HG03520 (cell line): ENCODE results near the gene LRRC55.

ENCODE experiments used
- ATAC-seq: cut with Tn5 transposase; IDR thresholded peaks from one replicate; pipeline ENCODE4 v1.9.1; 2021; ENCODE audit warnings: mild to moderate bottlenecking, moderate library complexity; ENCODE audit not compliant: unreplicated experiment

Gene LRRC55, protein sequence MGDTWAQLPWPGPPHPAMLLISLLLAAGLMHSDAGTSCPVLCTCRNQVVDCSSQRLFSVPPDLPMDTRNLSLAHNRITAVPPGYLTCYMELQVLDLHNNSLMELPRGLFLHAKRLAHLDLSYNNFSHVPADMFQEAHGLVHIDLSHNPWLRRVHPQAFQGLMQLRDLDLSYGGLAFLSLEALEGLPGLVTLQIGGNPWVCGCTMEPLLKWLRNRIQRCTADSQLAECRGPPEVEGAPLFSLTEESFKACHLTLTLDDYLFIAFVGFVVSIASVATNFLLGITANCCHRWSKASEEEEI

DNA sequence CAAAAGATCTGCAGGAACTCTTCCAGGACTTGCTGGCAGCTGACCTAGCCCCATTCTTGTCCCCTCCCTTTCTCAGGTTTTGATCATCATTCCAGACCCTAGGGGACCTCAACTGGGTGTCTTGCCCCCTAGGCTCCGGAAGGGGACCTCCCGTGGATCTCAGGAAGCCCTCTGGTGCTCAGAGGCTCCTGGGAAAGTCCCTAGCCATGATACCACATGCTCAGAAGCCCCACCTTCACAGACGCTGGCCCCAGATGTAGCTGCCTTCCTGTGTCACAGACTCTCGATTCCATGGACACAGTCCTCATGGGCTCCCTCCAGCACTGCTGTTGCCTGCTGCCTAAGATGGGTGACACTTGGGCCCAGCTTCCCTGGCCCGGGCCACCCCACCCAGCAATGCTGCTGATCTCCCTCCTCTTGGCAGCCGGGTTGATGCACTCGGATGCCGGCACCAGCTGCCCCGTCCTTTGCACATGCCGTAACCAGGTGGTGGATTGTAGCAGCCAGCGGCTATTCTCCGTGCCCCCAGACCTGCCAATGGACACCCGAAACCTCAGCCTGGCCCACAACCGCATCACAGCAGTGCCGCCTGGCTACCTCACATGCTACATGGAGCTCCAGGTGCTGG, at the start of gene LRRC55:
TSS of gene LRRC55 (plus strand) at position 276 of the 628 bp plus-strand sequence. CDS start at position 346, 70 bp downstream.
- ATAC-seq: no peak

DNA sequence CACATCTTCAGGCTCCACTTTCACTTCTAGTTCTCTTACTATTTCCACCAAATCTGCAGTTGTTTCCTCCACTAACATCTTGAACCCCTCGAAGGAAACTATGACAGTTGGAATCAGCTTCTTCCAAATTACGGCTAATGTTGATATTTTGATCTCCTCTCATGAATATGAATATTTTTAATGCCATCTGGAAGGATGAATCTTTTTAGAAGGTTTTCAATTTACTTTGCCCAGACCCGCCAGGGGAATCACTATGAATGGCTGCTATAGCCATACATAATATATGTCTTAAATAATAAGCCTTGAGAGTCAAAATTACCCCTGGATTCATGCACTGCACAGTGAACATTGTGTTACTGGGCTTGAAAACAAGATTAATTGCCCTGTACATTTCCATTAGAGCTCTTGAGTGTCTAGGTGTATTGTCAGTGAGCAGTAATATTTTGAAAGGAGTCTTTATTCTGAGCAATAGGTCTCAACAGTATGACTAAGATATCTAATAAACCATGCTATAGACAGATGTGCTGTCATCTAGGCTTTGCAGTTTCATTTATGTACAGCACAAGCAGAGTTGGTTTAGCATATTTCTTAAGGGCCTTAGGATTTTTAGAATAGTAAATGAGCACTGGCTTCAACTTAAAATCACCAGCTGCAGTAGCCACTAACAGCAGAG, 48.3 kb upstream of the LRRC55 start:
- no peak for ATAC-seq

DNA sequence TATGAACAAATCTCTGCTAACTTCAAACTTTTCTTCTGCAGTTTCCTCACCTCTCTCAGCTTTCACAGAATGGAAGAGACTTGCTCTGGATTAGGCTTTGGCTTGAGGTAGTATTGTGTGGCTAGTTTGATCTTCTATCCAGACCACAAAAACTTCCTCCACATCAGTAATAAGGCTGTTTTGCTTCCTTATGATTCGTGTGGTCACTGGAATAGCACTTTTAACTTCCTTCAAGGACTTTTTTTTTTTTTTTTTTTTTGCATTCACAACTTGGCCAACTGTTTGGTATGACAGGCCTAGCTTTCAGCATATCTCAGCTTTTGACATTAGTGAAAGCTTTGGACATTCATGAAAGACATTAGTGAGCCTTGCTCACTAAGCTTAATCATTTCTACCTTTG, 47.5 kb upstream of the LRRC55 start:
- ATAC-seq: no peak

DNA sequence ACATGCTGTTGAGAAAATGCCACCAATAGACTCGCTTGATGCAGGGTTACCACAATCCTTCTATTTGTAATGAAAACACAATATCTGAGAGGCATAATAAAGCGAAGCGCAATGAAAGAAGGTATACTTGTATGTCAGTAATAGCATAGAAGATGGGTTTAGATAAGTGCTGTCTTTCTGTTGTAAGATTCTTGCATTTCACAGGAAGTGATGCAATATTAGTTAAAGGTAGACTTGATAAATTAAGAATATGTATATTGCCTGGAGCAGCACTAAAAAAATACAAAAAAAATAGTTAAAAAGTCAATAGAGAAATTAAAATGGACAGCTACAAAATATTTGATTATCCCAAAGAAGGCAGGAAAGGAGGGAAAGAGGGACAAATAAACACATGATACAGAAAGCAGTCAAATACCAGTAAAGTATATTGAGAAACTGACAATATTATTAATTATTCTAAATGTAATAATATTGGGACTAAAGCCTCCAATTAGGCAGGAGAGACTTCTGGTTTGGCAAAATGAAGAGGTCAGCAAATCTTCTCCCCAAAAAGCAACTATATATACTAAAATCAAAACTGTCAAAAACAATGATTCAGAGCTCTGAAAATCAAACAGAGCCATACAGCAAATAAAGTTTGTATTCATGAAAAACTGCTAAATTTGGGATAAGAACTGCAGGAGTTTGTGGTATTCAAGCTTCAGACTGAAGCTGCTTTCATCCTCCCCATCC, 46.6 kb upstream of the LRRC55 start:
- ATAC-seq: no peak

DNA sequence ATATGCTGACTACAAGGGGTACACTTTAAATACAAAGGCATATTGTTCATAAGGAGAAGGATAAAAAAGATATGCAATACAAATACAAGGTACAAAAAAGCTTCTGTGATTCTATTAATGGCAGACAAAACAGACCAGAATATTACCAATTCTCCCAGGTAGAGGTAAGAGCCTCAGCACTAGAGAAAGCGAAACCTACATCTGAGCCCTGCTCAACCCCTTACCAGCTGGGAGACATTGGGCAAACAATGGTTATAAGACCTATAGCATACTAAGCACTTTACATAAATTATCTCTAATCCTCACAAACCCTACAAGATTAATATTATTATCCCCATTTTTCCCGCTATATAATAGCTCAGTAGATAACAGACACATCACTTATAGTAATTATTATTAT, 41.2 kb upstream of the LRRC55 start:
- no peak for ATAC-seq

DNA sequence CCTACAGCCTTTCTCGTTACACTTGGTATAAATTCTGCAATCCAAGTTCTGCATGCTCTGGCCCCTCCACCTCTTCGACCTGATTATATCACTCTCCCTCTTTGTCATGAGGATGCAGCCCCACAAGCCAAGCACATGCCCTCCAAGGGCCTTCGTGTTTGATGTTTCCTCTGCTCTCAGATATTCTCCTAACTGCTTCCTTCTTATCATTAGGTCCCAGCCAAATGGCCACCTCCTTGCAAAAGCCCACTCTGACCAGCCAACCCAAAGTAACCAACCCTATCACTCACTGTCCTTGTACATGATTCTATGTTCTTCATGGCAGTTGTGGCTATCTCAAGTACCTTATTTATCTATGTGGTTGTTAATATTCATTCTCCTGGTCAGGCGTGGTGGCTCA, 38.3 kb upstream of the LRRC55 start:
- no peak for ATAC-seq

DNA sequence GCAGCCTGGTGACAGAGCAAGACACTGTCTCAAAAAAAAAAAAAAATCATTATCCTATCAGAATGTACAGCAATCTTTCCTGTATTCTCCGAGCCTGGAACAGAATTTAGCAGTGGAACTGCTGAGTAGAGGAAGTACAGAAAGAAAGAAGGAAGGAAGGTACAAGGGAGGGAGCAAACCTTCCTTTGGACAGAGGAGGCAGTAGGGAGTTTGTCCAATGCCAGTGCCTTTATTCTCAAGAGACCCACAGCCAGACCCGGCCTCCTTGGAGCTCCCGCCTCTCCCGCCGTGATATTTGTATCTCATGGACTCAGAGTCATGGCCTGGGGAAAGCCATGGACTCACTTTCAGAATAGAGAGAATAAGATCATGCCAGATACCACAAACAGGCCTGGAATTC, 37.7 kb upstream of the LRRC55 start:
- no peak for ATAC-seq

DNA sequence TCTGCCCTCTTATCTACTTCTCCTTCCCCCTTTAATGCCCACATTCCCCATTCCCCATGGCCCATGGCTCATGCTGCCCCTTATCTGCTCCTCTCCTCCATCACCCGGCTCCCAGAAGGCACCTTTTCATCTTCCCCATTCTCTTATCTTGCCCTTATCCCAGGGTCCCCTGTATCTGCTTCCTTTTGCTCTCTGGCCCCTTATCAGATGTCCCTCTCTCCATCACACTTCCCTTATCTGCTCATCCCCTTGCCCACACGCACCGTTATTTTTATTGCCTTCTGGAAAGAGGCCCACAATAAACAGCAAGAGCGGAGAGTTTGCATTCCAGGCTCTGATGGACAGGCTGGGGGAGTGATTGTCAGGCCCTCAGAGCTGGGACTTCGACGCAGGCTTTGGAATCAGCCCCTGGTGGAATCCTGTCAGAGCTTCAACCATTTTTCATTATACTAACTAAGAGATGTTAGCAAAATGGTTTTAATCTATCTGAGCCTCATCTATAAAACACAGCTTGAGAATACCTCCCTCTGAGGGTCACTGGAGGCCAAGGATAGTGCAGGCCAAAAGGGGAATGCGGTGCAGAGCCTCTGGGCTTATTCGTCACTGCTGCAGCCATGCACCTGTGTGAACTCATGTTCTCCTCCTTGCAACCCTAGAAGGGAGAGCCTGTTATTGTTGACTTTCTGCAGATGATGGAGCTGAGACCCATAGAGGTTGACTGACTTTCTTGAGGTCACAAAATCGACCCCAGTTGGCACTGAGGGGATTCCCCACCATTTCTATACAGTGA, 37.0 kb upstream of the LRRC55 start:
- no peak for ATAC-seq

DNA sequence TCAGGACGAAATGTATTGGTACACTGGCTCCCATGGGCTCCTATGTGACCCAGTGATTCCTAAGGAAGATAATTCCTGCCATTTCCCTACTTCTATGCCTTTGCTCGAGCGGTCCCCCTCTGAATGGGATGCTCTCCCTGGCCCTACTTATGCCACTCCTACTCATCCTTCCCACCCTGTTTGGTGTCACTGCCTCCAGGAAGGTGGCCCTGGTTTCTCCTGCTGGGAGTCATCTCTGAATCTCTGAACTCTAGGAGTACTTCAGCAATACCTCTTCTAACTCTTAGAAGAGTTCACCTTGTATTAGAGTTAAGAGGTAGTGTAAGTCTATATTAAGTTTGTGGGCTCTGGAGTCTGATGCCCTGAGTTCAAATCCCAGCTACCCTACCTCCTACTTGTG, 35.5 kb upstream of the LRRC55 start:
- no peak for ATAC-seq

DNA sequence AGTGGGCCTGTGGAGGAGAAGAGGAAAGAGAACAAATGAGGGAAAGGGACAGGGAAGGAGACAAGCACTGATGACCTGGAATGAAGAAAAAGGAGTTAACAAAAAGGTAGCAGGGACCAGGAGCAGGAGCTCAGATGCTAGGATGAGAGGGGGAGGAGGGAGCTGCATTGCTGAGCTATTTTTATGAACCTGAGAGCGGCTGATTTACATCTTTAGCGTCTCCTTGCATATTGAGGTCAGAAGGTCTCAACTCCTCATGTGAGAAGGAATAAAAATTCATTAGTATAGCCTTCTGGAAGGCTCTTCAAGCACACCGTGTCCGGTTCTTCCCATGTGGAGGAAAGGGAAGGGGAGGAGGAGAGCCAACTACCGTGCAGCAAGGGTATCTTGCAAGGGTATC, 33.1 kb upstream of the LRRC55 start:
- ATAC-seq: no peak

DNA sequence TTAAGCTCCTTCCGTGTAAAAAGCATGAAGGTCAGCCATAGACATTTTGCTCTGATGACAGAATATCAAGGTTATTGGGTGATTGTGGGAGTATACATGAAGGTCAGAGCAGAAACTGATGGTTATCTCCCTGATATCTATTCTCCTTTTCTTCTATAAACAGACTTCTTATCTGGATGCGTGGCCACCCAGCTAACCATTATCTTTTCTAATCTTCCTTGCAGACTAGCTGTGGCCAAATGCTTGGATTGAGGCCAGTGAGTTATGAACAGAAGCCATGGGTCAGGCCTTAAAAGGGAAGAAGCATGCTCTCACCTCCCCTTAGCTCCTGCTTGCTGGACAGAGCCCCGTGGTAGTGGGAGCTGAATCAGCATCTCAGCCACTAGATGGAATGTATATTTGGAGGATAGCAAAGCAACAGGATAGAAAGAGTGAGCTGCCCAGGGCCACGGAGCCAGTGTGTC, 31.3 kb upstream of the LRRC55 start:
- no peak for ATAC-seq

DNA sequence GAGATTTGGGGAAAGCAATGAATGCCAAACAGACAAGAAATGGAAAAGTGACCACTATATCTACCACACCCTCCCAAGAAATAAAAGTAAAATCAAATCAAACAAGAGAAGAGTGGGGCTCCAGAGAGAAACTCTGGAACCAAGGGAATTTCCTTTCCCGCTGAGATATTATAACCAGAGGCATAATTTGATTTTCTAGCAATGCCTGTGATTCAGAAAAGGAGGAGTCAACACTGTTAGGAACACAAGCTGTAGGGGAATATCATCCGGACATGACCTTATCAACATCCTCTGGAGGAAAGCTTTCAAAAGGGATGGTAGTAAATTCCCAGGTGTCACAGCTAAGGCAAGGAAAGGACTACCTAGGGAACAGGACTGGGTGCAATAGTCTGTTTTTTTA, 29.6 kb upstream of the LRRC55 start:
- ATAC-seq: no peak

DNA sequence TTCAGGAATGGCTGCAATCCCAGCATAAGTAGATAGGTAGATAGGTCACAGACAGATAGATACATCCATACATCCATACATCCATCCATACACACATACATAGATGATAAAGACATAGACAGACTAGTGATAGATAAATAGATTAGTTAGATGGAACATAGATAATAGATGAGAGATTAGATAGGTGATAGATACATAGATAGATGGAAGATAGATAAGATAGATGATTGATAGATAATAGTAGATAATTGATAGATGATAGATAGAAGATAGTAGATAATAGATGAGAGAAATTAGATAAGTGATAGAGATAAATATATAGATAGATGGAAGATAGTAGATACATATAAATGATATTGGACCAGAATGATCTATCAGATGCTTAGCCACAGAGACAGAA, 28.3 kb upstream of the LRRC55 start:
- ATAC-seq: no peak

DNA sequence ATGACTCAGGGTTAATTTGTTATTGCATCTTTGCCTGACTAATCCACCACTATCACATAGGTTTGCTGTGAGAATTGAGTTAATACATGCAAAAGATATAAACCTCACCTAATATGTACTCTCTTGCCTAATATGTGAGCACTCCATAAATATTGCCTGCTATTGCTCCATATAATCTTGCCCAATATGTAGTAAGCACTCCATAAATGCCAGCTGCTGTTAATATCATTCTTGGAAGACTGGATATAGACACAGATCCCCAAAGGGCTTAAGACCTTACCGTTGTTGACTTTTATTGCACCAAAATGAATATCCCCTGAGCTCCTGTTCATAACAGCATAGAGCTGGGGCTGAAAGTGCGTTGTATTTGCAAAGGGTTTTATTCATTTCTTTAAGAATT, 27.0 kb upstream of the LRRC55 start:
- ATAC-seq: no peak

DNA sequence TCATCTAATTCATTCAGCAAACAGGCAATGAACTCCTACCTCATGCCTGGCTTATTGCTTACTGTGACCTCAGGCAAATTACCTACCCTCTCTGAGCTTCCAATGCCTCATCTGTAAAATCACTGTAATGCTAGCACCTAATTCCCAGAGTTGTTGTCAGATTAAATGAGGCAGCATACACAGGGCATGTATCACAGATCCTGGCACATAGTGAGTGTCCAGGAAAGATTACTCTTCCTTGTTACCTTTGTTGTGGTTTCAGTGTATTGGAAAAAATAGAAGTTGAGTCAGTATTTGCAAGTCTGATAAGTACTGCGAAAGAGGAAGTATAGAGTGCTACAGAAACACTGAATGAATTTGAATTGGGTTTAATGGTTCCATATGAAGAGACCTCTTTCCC, 26.4 kb upstream of the LRRC55 start:
- ATAC-seq: no peak

DNA sequence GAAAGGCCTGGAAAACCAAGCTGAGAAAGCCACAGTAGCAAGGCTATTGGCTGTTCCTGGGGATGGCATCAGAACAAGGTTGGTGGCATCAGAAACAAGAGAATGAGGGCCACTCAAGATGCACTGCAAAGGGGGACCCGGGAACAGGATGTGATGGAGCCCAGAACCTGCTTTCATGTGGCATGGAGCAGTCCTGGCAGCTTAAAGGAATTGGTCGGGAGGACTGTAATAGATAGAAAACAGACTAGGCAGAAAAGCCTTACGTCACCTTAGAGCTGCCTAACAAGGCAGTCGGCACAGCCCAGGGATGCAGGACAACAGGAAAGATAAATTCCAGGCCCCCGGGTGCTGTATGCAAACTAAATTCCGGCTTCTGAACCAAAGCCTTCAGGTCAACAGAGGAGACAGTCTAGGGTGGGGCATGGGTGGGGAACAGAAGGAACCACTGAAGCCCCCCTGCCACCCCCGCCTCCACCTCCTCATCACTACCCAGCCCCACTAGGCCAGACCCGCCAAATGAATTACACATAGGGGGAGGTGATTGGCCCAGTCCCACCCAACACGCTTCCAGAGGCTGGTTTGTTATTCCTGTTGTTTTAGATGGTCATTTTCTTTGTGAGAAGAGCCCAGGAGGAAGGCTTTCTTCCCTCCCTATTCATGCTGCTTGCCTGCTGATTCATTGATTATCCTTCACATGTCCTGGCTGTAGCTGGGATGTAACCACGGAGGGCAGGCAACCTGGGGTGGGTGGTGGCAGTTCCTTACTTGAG, 25.7 kb upstream of the LRRC55 start:
- ATAC-seq: no peak

DNA sequence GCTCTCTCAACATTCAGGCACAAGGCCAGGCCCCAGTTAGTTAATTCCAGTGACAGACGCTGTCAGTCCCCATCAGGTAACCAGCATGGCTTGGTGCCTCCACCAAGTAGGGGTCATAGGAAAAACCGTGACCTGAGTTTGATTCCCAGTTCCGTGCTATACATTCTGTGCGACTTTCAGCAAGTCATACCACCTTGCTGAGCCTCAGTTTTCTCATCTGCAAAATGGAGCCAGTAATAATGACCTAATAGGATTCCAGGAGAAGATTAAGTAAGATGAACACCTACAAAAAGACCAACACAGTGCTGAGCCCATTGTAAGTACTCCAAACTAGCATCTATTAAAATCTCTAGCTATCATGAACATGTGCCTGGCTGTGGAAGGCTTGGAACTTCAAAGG, 24.8 kb upstream of the LRRC55 start:
- ATAC-seq: no peak

DNA sequence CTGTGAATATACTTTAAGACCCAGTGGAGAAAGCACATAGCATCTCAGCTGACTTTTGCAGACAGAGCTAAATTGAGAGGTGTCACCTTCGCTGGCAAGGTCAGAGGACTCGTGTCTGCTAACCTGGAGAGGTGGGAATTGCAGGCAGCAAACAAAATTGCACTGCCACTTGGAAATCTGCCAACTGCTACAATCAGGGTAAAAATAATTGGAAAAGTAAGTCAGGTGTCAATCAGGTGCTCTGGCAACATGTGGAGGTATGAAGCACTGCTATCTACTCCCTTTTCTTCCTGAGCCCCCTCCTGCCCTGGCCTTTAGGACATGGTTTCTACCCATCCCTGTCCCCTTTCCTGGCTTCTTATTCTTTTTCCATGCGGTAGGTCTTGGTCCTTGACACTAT, 24.1 kb upstream of the LRRC55 start:
- ATAC-seq: no peak

DNA sequence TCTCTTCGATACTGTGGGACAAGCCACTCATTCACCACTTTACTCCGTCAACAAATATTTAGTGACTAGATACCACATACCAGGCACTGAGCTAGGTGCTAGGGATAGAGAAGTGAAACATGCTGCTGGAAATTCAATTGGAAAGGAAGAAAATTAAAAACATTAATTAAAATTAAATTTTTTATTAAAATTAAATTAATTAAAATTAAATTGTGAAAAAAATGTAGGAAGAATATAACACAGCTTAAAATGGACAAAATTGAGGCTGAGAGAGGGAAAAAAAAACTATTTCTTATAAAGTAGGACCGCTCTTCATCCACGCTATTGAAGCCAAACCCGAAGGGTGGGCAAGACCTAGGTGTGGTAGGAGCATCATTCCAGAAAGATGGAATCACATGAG, 23.6 kb upstream of the LRRC55 start:
- no peak for ATAC-seq

DNA sequence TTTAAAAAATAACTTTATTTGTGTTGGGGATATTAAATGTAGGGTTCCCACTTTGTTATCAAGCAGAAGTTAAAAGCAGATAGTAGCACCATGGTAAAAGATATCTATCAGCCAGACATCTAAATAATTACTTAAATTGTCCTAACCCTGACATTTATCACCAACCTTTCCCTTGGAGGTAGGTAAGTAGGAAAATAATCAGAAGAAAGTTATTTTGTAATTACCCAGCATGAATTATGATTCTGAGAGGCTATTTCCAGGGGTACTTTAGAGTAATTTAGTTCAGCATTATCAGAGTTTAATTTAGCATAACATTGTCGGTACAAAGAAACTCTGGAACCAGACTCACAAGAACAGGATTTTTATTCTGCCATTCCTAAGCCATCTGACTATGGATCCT, 23.2 kb upstream of the LRRC55 start:
- ATAC-seq: no peak
